ENCODE measurements around the gene AMBRA1. TPM values are rescaled to one million over a fixed set of nuclear protein-coding genes. Genes with fewer than 3 reads are reported as not detected.

The AMBRA1 gene
- total and polyA plus RNA-seq, 9 donors = 9.6 to 15.8 (median 13.5) TPM

DNA sequence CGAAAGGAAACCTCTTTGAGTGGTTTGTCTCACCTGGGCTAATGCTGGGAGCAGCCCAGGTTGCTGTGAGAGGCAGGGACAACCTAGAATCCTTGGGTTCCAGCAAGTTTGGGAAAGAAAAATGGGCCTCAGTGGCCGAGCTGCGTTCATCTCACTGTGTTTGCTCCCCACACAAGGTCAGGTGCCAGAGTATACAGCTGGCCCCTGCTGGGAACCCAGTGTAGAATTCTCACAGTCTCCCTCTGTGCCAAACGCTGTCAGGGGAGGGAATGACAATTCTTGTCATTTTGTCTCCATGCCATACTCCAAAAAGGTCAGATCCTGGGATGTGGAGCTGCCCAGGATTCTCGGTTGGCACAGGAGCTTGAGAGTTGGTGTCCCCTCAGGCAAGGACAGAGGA, 242.2 kb downstream of the AMBRA1 start:
- DNase-seq = no peak
- WGBS (ENCODE audit: insufficient coverage) = 55% methylated on average over 4 of the region's 5 CpGs
- H3K36me3 ChIP-seq (ENCODE audit: control insufficient read depth, insufficient read depth, low read length) = peaks cover 29% of the 10 kb centered on the region
- H3K27ac ChIP-seq (ENCODE audit: low read length) = no peak overlapping the region
- no peaks in the 10 kb centered on the region for H3K27me3 ChIP-seq (ENCODE audit: control insufficient read depth, insufficient read depth, low read length)
- H3K4me1 ChIP-seq (ENCODE audit: control insufficient read depth, insufficient read depth, low read length) = peaks cover 49% of the 10 kb centered on the region
- H3K4me3 ChIP-seq (ENCODE audit: low read length) = no peak overlapping the region
- H3K9me3 ChIP-seq (replicated peaks; ENCODE audit: control insufficient read depth, low read depth, low read length) = no peaks in the 10 kb centered on the region

DNA sequence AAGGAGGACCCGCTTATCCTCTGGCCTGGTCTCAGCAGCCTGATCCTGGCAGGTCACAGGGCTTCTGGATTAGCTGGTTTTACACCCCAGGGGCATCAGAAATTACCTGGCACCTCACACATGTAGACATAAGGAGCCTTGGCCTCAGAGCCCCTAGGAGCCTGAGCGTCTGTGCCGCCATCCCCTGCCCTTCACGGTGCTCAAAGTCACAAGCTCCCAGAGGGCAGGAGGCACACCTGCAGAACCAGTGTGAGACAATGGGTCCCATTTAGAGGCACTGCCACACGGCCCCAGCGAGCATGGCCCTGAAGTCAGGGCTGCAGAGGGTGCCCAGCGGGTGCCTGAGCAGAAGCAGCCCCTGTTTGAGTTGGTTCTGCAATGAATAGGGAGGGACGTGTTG, 242.7 kb downstream of the AMBRA1 start:
- Histone ChIP-seq H3K27me3 (ENCODE audit: control insufficient read depth, insufficient read depth, low read length) (no peaks in the 10 kb centered on the region), H3K9me3 (replicated peaks; ENCODE audit: control insufficient read depth, low read depth, low read length) (no peaks in the 10 kb centered on the region), H3K27ac (ENCODE audit: low read length) (no peak overlapping the region), H3K4me1 (ENCODE audit: control insufficient read depth, insufficient read depth, low read length) (peaks cover 48% of the 10 kb centered on the region), H3K4me3 (ENCODE audit: low read length) (no peak overlapping the region), H3K36me3 (ENCODE audit: control insufficient read depth, insufficient read depth, low read length) (peaks cover 25% of the 10 kb centered on the region)
- no peak for DNase-seq
- WGBS (ENCODE audit: insufficient coverage) = 74% methylated on average over 8 of the region's 8 CpGs

DNA sequence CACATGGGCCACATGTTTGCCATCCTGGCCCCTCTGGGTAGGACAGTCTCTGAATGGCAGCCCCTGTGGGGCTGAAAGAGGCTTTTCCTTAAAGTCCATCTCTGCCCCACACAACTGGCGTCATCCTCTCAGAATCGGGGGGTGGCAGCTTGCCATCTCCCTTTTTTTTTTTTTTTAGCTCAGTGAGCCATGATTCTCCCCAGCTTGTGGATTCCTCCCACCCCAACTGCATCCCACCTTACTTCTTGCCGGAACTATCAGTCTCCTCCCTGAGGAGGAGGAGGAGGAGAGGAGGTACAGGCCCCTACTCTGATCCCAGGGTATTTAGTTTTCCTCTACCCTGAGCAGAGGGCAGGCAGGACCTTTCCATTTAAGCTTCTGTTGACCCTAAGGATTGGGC, 243.1 kb downstream of the AMBRA1 start:
- Histone ChIP-seq H3K27ac (ENCODE audit: low read length) (no peak overlapping the region), H3K36me3 (ENCODE audit: control insufficient read depth, insufficient read depth, low read length) (peaks cover 23% of the 10 kb centered on the region), H3K4me1 (ENCODE audit: control insufficient read depth, insufficient read depth, low read length) (peaks cover 46% of the 10 kb centered on the region), H3K27me3 (ENCODE audit: control insufficient read depth, insufficient read depth, low read length) (no peaks in the 10 kb centered on the region), H3K9me3 (replicated peaks; ENCODE audit: control insufficient read depth, low read depth, low read length) (no peaks in the 10 kb centered on the region), H3K4me3 (ENCODE audit: low read length) (no peak overlapping the region)
- WGBS (ENCODE audit: insufficient coverage) = 80% methylated on average over 1 of the region's 3 CpGs
- DNase-seq = no peak

DNA sequence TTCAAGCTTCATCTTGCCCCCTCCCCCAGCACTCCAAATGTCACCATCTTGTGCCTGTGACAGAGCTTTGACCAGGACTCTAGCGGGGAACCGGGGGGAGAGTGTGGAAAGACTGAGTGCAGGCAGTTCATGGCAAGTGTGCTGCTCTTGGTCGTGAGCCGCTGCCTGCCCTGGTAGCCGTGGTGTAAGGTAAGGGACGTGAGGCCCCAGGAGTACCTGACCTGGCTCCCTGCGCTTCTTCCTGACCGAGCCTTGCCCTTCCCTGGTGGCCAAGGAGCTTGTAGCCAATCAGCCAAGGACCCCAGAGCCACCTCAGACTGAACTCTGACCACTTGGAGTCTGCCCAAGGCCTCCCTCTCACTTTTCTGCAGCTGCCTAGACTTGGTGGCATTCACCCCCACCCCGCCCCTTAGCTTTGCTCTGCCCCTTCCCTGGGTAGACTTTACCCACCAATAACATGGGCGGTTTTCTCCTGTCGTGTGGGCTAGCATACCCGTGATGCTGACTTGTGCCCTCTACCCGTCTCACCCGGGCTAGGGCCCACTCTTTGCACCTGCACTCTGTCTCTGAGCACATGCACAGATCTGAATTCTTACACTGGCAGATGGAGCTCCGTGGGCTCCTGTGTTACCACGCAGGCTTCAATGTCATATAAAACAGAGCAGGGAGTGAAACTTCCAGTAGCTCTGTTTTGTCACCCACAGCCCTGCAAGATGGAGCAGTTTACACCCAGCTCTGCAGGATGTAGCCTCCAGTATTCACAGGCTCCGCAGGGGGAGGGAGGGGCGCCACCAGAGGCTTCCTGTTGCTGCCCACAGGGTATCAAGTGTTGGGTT, 245.0 kb downstream of the AMBRA1 start:
- Histone ChIP-seq H3K4me1 (ENCODE audit: control insufficient read depth, insufficient read depth, low read length) (peaks cover 45% of the 10 kb centered on the region), H3K27me3 (ENCODE audit: control insufficient read depth, insufficient read depth, low read length) (no peaks in the 10 kb centered on the region), H3K4me3 (ENCODE audit: low read length) (peak overlapping the region; percentile 82), H3K9me3 (replicated peaks; ENCODE audit: control insufficient read depth, low read depth, low read length) (no peaks in the 10 kb centered on the region), H3K27ac (ENCODE audit: low read length) (no peak overlapping the region), H3K36me3 (ENCODE audit: control insufficient read depth, insufficient read depth, low read length) (peaks cover 21% of the 10 kb centered on the region)
- WGBS (ENCODE audit: insufficient coverage) = 56% methylated on average over 16 of the region's 18 CpGs
- no peak for DNase-seq

DNA sequence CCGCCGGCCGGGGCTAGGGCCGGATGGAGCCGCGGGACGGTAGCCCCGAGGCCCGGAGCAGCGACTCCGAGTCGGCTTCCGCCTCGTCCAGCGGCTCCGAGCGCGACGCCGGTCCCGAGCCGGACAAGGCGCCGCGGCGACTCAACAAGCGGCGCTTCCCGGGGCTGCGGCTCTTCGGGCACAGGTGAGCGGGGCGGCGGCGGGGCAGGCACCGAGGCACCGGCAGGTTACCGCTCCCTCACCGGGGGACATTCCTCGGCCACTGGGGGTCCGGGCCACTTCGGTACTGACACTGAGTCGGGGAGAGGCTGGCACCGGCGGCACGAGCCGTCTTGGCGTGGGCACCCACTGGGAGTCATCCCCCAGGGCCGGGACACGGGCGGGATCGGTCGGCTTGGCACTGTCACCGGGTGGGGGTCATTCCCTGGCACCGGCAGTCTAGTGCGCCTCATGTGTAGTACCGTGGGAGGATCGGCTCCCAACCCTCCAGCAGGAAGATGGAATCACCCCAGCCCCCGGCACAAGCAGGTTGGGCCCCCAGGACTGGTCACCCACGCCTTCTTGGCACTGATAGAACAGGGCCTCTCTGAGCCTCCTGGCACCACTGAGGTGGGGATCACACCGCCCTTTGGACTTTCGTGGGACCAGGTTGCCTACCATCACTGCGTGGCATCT, 246.0 kb downstream of the AMBRA1 start:
- Histone ChIP-seq H3K9me3 (replicated peaks; ENCODE audit: control insufficient read depth, low read depth, low read length) (no peaks in the 10 kb centered on the region), H3K4me3 (ENCODE audit: low read length) (peak overlapping the region; percentile 82), H3K36me3 (ENCODE audit: control insufficient read depth, insufficient read depth, low read length) (peaks cover 15% of the 10 kb centered on the region), H3K27me3 (ENCODE audit: control insufficient read depth, insufficient read depth, low read length) (no peaks in the 10 kb centered on the region), H3K4me1 (ENCODE audit: control insufficient read depth, insufficient read depth, low read length) (peaks cover 42% of the 10 kb centered on the region), H3K27ac (ENCODE audit: low read length) (peak overlapping the region; percentile 13)
- WGBS (ENCODE audit: insufficient coverage) = 8% methylated on average over 60 of the region's 63 CpGs
- no peak for DNase-seq

DNA sequence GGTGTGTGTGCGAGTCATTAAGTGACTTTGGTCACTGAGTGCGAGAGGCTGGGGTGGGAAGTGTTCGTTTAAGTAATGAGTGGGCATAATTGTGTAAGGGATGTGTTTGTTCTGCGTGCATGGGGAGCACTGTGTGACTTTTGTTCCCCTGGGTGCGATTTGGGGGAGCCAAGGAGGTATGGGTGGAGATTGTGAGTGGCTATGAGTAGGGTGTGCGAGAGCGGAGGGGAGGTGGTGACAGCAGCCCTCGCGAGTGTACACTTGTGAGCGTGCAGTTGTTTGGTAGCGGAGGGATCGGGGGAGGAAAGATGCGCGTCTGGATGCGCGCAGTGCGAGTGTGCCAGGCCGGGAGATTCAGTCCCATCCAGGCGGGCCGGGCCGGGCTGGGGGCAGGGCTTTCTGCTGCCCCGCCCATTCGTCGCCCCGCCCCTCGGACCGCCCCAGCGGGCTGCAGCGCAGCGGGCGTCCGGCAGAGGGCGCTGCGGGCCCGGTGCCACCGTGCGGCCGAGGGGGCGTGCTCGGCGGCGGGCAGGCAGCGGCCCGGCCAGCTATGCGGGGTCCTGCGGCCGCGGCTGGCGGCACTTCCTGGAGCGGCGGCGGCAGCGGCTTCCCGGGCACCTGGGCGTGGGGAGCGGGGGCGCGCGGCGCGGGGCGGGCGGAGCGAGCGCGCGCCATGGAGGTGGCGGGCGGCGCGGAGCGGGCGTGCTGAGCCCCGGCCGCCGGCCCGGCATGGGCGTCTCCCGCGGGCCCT, 246.8 kb downstream of the AMBRA1 start, which contains the start of gene DGKZ:
Gene DGKZ (plus strand): TSS at position 578 of the 751 bp plus-strand sequence. CDS start 197 bp downstream, outside the sequence.
- Histone ChIP-seq H3K36me3 (ENCODE audit: control insufficient read depth, insufficient read depth, low read length) (peaks cover 11% of the 10 kb centered on the region), H3K27me3 (ENCODE audit: control insufficient read depth, insufficient read depth, low read length) (no peaks in the 10 kb centered on the region), H3K4me1 (ENCODE audit: control insufficient read depth, insufficient read depth, low read length) (peaks cover 42% of the 10 kb centered on the region), H3K4me3 (ENCODE audit: low read length) (peak within 1 kb of the TSS; percentile 82), H3K9me3 (replicated peaks; ENCODE audit: control insufficient read depth, low read depth, low read length) (no peaks in the 10 kb centered on the region), H3K27ac (ENCODE audit: low read length) (peak within 1 kb of the TSS; percentile 13)
- 10% methylated on average over 80 of the region's 80 CpGs for WGBS (ENCODE audit: insufficient coverage)
- peak; percentile 88 for DNase-seq

Other genes with a start within 250 kb of the AMBRA1 start
- 42.5 TPM for gene DGKZ, start 246.6 kb downstream of the AMBRA1 start, total RNA-seq
- 10 to 100 TPM; 53.9 to 86.8 (median 73.2) TPM for gene DGKZ, start 246.6 kb downstream of the AMBRA1 start, polyA plus RNA-seq (ENCODE audit: insufficient read depth in 1 of 8, insufficient read length in 8 of 8, low replicate concordance in 1 of 8)
- gene MDK, start 212.4 kb downstream of the AMBRA1 start, total RNA-seq = 157 TPM
- 100 to 1,000 TPM; 132 to 317 (median 241) TPM for gene MDK, start 212.4 kb downstream of the AMBRA1 start, polyA plus RNA-seq (ENCODE audit: insufficient read depth in 1 of 8, insufficient read length in 8 of 8, low replicate concordance in 1 of 8)
- gene CHRM4, start 202.2 kb downstream of the AMBRA1 start, total RNA-seq = not detected
- gene CHRM4, start 202.2 kb downstream of the AMBRA1 start, polyA plus RNA-seq (ENCODE audit: insufficient read depth in 1 of 8, insufficient read length in 8 of 8, low replicate concordance in 1 of 8) = under 1 TPM in 4 of 8 donors, not detected in 4; 0.12 to 0.22 (median 0.13) TPM
- 2.3 TPM for gene HARBI1, start 23.2 kb upstream of the AMBRA1 start, total RNA-seq
- 1 to 10 TPM; 2.3 to 3.5 (median 2.8) TPM for gene HARBI1, start 23.2 kb upstream of the AMBRA1 start, polyA plus RNA-seq (ENCODE audit: insufficient read depth in 1 of 8, insufficient read length in 8 of 8, low replicate concordance in 1 of 8)
- 20.3 TPM for gene ATG13, start 23.5 kb upstream of the AMBRA1 start, total RNA-seq
- 10 to 100 TPM; 28.1 to 38.6 (median 34.8) TPM for gene ATG13, start 23.5 kb upstream of the AMBRA1 start, polyA plus RNA-seq (ENCODE audit: insufficient read depth in 1 of 8, insufficient read length in 8 of 8, low replicate concordance in 1 of 8)
- 14.9 TPM for gene ARHGAP1, start 106.6 kb upstream of the AMBRA1 start, total RNA-seq
- 10 to 100 TPM; 31.4 to 49.8 (median 38.6) TPM for gene ARHGAP1, start 106.6 kb upstream of the AMBRA1 start, polyA plus RNA-seq (ENCODE audit: insufficient read depth in 1 of 8, insufficient read length in 8 of 8, low replicate concordance in 1 of 8)
- gene ZNF408, start 107.0 kb upstream of the AMBRA1 start, total RNA-seq = 5.8 TPM
- gene ZNF408, start 107.0 kb upstream of the AMBRA1 start, polyA plus RNA-seq (ENCODE audit: insufficient read depth in 1 of 8, insufficient read length in 8 of 8, low replicate concordance in 1 of 8) = 10 to 100 TPM in 1 of 8 donors, 1 to 10 TPM in 7; 7.3 to 14.8 (median 8.5) TPM
- 0.13 TPM for gene F2, start 125.2 kb upstream of the AMBRA1 start, total RNA-seq
- 1 to 10 TPM in 1 of 8 donors, under 1 TPM in 1, not detected in 6; 0.41 to 1.4 TPM for gene F2, start 125.2 kb upstream of the AMBRA1 start, polyA plus RNA-seq (ENCODE audit: insufficient read depth in 1 of 8, insufficient read length in 8 of 8, low replicate concordance in 1 of 8)